PFSK-1 (cell line): ENCODE data around the gene STRIP1.

Experiments
- FOXP2 ChIP-seq: optimal IDR thresholded peaks from 2 replicates; pipeline ENCODE3; 2011; ENCODE audit warnings: borderline replicate concordance, control low read depth, inconsistent platforms; ENCODE audit not compliant: insufficient read depth; ENCODE audit errors: extremely low read length, extremely low read depth
- POLR2AphosphoS5 ChIP-seq: IDR thresholded peaks from 2 replicates; pipeline ENCODE4 v1.6.1; 2012; ENCODE audit warnings: low read depth, mild to moderate bottlenecking, control low read depth, low read length, moderate library complexity
- REST ChIP-seq, 2 experiments: IDR thresholded peaks; 2 replicates each; pipeline versions ENCODE4 v1.6.1 to v1.8.0; 2011 to 2012; ENCODE audit warnings: low read depth in 2 of 2, low read length in 2 of 2, control low read depth in 1 of 2, inconsistent platforms in 1 of 2, mild to moderate bottlenecking in 1 of 2, moderate library complexity in 1 of 2; ENCODE audit not compliant: insufficient read depth in 1 of 2
- SIN3A ChIP-seq: IDR thresholded peaks from 2 replicates; pipeline ENCODE4 v1.6.1; 2012; ENCODE audit warnings: mild to moderate bottlenecking, low read length, moderate library complexity, borderline replicate concordance; ENCODE audit not compliant: insufficient read depth
- TAF1 ChIP-seq: IDR thresholded peaks from 2 replicates; pipeline ENCODE4 v1.6.1; 2012; ENCODE audit warnings: low read length, control low read depth, borderline replicate concordance; ENCODE audit not compliant: insufficient read depth

Gene STRIP1

GRCh38 chr1:110094931-110095654, 60.7 kb downstream of the STRIP1 start:
- TF ChIP-seq REST (IDR thresholded peaks at IDR 0.05; ENCODE audit: insufficient read depth in 1 of 2, low read depth in 2 of 2, low read length in 2 of 2), result no peak
- no peak for TF ChIP-seq POLR2AphosphoS5
- TF ChIP-seq TAF1, result no peak
- TF ChIP-seq SIN3A, result no peak
- TF ChIP-seq FOXP2, result no peak

- TF ChIP-seq POLR2AphosphoS5, result no peak
- no peak for TF ChIP-seq REST (IDR thresholded peaks at IDR 0.05; ENCODE audit: insufficient read depth in 1 of 2, low read depth in 2 of 2, low read length in 2 of 2)
- no peak for TF ChIP-seq FOXP2
- no peak for TF ChIP-seq TAF1
- no peak for TF ChIP-seq SIN3A
Measured at GRCh38 chr1:110097507-110098221, 63.2 kb downstream of the STRIP1 start.

- TF ChIP-seq POLR2AphosphoS5, result no peak
- TF ChIP-seq SIN3A, result no peak; the same call in 1 of the 2 replicates
- TF ChIP-seq REST (IDR thresholded peaks at IDR 0.05; ENCODE audit: insufficient read depth in 1 of 2, low read depth in 2 of 2, low read length in 2 of 2), result no peak
- TF ChIP-seq TAF1, result no peak
- no peak for TF ChIP-seq FOXP2
Measured at GRCh38 chr1:110098222-110099026, 64.0 kb downstream of the STRIP1 start.

GRCh38 chr1:110100335-110100734, 65.9 kb downstream of the STRIP1 start:
- no peak for TF ChIP-seq SIN3A

GRCh38 chr1:110102081-110102480, 67.7 kb downstream of the STRIP1 start:
- no peak for TF ChIP-seq POLR2AphosphoS5
- TF ChIP-seq TAF1, result no peak
- no peak for TF ChIP-seq FOXP2
- no peak for TF ChIP-seq SIN3A
- TF ChIP-seq REST (IDR thresholded peaks at IDR 0.05; ENCODE audit: insufficient read depth in 1 of 2, low read depth in 2 of 2, low read length in 2 of 2), result no peak
